ENCODE measurements around the gene TTC38. TPM values are rescaled to one million over a fixed set of nuclear protein-coding genes. Genes with fewer than 3 reads are reported as not detected.

The TTC38 gene
- polyA plus RNA-seq, 1 donor from 2014 or later = 1.4 TPM

GRCh38 chr22:46293577-46294260 is 25.9 kb downstream of the TTC38 start:
- Histone ChIP-seq H2AFZ (ENCODE audit: low read depth, low read length) (no peak overlapping the region), H3K9me3 (ENCODE audit: low read length) (no peaks in the 10 kb centered on the region), H3K27ac (ENCODE audit: low read length) (no peak overlapping the region), H3K79me2 (replicated peaks; ENCODE audit: insufficient read depth, low read length) (peaks cover 3% of the 10 kb centered on the region), H3K4me3 (ENCODE audit: low read length) (no peak overlapping the region), H3K27me3 (ENCODE audit: insufficient read depth, low read depth, low read length) (no peaks in the 10 kb centered on the region), H4K20me1 (ENCODE audit: insufficient read depth) (no peaks in the 10 kb centered on the region), H3K9ac (ENCODE audit: low read length) (no peak overlapping the region), H3K36me3 (ENCODE audit: insufficient read depth, low read length) (no peaks in the 10 kb centered on the region), H3F3A (ENCODE audit: insufficient read depth, low read length, poor library complexity, severe bottlenecking) (no peaks in the 10 kb centered on the region), H3K9me2 (ENCODE audit: insufficient read depth, low read length) (no peaks in the 10 kb centered on the region), H3K4me2 (ENCODE audit: low read length) (no peak overlapping the region)
- no peak for TF ChIP-seq POLR2AphosphoS5 (IDR thresholded peaks at IDR 0.05)
- no peak for TF ChIP-seq MXI1 (conservative IDR thresholded peaks at IDR 0.05; ENCODE audit: poor library complexity, severe bottlenecking)
- no peak for TF ChIP-seq RAD21 (conservative IDR thresholded peaks at IDR 0.05)
- TF ChIP-seq EP300 (conservative IDR thresholded peaks at IDR 0.05; ENCODE audit: poor library complexity, severe bottlenecking) = no peak
- no peak for TF ChIP-seq REST (IDR thresholded peaks at IDR 0.05; ENCODE audit: borderline replicate concordance)
- TF ChIP-seq SMC3 (conservative IDR thresholded peaks at IDR 0.05; ENCODE audit: poor library complexity) = no peak
- no peak for TF ChIP-seq CTCF (IDR thresholded peaks at IDR 0.05; ENCODE audit: poor library complexity, severe bottlenecking)
- TF ChIP-seq EZH2 (IDR thresholded peaks at IDR 0.05; ENCODE audit: borderline replicate concordance, insufficient read depth, low read length, poor library complexity, severe bottlenecking) = no peak
- TF ChIP-seq TAF1 (IDR thresholded peaks at IDR 0.05; ENCODE audit: low read depth) = no peak

GRCh38 chr22:46294784-46295183 is 27.0 kb downstream of the TTC38 start:
- TF ChIP-seq CTCF (IDR thresholded peaks at IDR 0.05; ENCODE audit: poor library complexity, severe bottlenecking) (no peak), EP300 (conservative IDR thresholded peaks at IDR 0.05; ENCODE audit: poor library complexity, severe bottlenecking) (no peak), SMC3 (conservative IDR thresholded peaks at IDR 0.05; ENCODE audit: poor library complexity) (no peak), MXI1 (conservative IDR thresholded peaks at IDR 0.05; ENCODE audit: poor library complexity, severe bottlenecking) (no peak), POLR2AphosphoS5 (IDR thresholded peaks at IDR 0.05) (no peak), EZH2 (IDR thresholded peaks at IDR 0.05; ENCODE audit: borderline replicate concordance, insufficient read depth, low read length, poor library complexity, severe bottlenecking) (no peak), REST (IDR thresholded peaks at IDR 0.05; ENCODE audit: borderline replicate concordance) (no peak), RAD21 (conservative IDR thresholded peaks at IDR 0.05) (no peak), TAF1 (IDR thresholded peaks at IDR 0.05; ENCODE audit: low read depth) (no peak)
- no peak overlapping the region for H3K4me2 ChIP-seq (ENCODE audit: low read length)
- no peak overlapping the region for H3K27ac ChIP-seq (ENCODE audit: low read length)
- H3K36me3 ChIP-seq (ENCODE audit: insufficient read depth, low read length) = no peaks in the 10 kb centered on the region
- H3K9ac ChIP-seq (ENCODE audit: low read length) = no peak overlapping the region
- no peaks in the 10 kb centered on the region for H4K20me1 ChIP-seq (ENCODE audit: insufficient read depth)
- H3K27me3 ChIP-seq (ENCODE audit: insufficient read depth, low read depth, low read length) = no peaks in the 10 kb centered on the region
- H2AFZ ChIP-seq (ENCODE audit: low read depth, low read length) = no peak overlapping the region
- H3K9me2 ChIP-seq (ENCODE audit: insufficient read depth, low read length) = no peaks in the 10 kb centered on the region
- H3F3A ChIP-seq (ENCODE audit: insufficient read depth, low read length, poor library complexity, severe bottlenecking) = no peaks in the 10 kb centered on the region
- no peaks in the 10 kb centered on the region for H3K9me3 ChIP-seq (ENCODE audit: low read length)
- no peak overlapping the region for H3K4me3 ChIP-seq (ENCODE audit: low read length)
- peaks cover 3% of the 10 kb centered on the region for H3K79me2 ChIP-seq (replicated peaks; ENCODE audit: insufficient read depth, low read length)

All from neural cell (in vitro differentiated cells).